Hepatocyte (in vitro differentiated cells): ENCODE results near the gene PGLYRP4. TPM values are rescaled to one million over a fixed set of nuclear protein-coding genes. Genes with fewer than 3 reads are reported as not detected.

Experiments
- DNase-seq: peaks from one replicate; pipeline ENCODE4 v3.0.0-alpha.2; 2016; ENCODE audit warnings: low spot score
- H2AFZ ChIP-seq: fragments of 200-600 bp; sonication (generic); 2 replicates; pipeline ENCODE4 v1.6.0; 2016; ENCODE audit warnings: antibody characterized with exemption, mild to moderate bottlenecking
- H3K27ac ChIP-seq: fragments of 200-600 bp; sonication (generic); 2 replicates; pipeline ENCODE4 v1.5.1; 2016; ENCODE audit warnings: mild to moderate bottlenecking
- H3K27me3 ChIP-seq: fragments of 200-600 bp; sonication (generic); 2 replicates; pipeline ENCODE4 v1.6.1; 2016
- H3K36me3 ChIP-seq: fragments of 200-600 bp; sonication (generic); replicated peaks from 2 replicates; pipeline ENCODE4 v1.5.1; 2016; ENCODE audit warnings: low read depth; ENCODE audit not compliant: insufficient read depth
- H3K4me1 ChIP-seq: fragments of 200-600 bp; sonication (generic); 2 replicates; pipeline ENCODE4 v1.5.1; 2016; ENCODE audit warnings: mild to moderate bottlenecking, moderate library complexity; ENCODE audit not compliant: insufficient read depth
- H3K4me2 ChIP-seq: fragments of 200-600 bp; sonication (generic); 2 replicates; pipeline ENCODE4 v1.6.0; 2016
- H3K4me3 ChIP-seq: fragments of 200-600 bp; sonication (generic); 2 replicates; pipeline ENCODE4 v1.5.1; 2016; ENCODE audit warnings: mild to moderate bottlenecking
- H3K79me2 ChIP-seq: fragments of 200-600 bp; sonication (generic); 2 replicates; pipeline ENCODE4 v1.6.0; 2017; ENCODE audit warnings: mild to moderate bottlenecking
- H3K9me2 ChIP-seq: fragments of 200-600 bp; sonication (generic); replicated peaks from 2 replicates; pipeline ENCODE4 v1.6.0; 2017; ENCODE audit warnings: mild to moderate bottlenecking; ENCODE audit not compliant: insufficient read depth
- H3K9me3 ChIP-seq: fragments of 200-600 bp; sonication (generic); 2 replicates; pipeline ENCODE4 v1.5.1; 2016; ENCODE audit warnings: low read depth, mild to moderate bottlenecking
- H4K20me1 ChIP-seq: fragments of 200-600 bp; sonication (generic); 2 replicates; pipeline ENCODE4 v1.6.0; 2016; ENCODE audit warnings: mild to moderate bottlenecking; ENCODE audit not compliant: insufficient read depth, poor library complexity, severe bottlenecking
- EZH2 ChIP-seq: fragments of 200-600 bp; sonication (generic); IDR thresholded peaks from 2 replicates; pipeline ENCODE4 v1.6.1; 2016; ENCODE audit warnings: antibody characterized with exemption, mild to moderate bottlenecking, borderline replicate concordance
- EZH2phosphoT487 ChIP-seq: fragments of 200-600 bp; sonication (generic); IDR thresholded peaks from one replicate; pipeline ENCODE4 v1.6.1; 2018; ENCODE audit warnings: antibody characterized with exemption, mild to moderate bottlenecking, low read depth, moderate library complexity; ENCODE audit not compliant: unreplicated experiment, severe bottlenecking
- WGBS: methylation state at CpG from one replicate; pipeline ENCODE4 v1.1.6; 2016; ENCODE audit warnings: low lambda C conversion rate; ENCODE audit errors: missing lambda C conversion rate; 5-methylcytosine and 5-hydroxymethylcytosine counted together
- polyA plus RNA-seq: library from polyadenylated mRNA; unstranded; fragments of >200 nt; fragmentation: Nextera tagmentation; extraction: Ambion mirVana; gene quantifications from 2 replicates; pipeline ENCODE4 v1.2.1, GENCODE V29; 2016
- total RNA-seq: library from RNA; depleted of rRNA; stranded (reverse); fragments of >200 nt; gene quantifications from 2 replicates; pipeline ENCODE4 v1.2.3, GENCODE V29; 2014
- TF ChIP-seq, protein P1 (sequence below): fragments of 200-600 bp; sonication (generic); IDR thresholded peaks from 2 replicates; pipeline ENCODE4 v1.5.1; 2016; ENCODE audit warnings: antibody characterized with exemption, mild to moderate bottlenecking; ENCODE audit not compliant: poor library complexity

Gene PGLYRP4
- total and polyA plus RNA-seq, 2 experiments from 2014 or later: not detected

DNA sequence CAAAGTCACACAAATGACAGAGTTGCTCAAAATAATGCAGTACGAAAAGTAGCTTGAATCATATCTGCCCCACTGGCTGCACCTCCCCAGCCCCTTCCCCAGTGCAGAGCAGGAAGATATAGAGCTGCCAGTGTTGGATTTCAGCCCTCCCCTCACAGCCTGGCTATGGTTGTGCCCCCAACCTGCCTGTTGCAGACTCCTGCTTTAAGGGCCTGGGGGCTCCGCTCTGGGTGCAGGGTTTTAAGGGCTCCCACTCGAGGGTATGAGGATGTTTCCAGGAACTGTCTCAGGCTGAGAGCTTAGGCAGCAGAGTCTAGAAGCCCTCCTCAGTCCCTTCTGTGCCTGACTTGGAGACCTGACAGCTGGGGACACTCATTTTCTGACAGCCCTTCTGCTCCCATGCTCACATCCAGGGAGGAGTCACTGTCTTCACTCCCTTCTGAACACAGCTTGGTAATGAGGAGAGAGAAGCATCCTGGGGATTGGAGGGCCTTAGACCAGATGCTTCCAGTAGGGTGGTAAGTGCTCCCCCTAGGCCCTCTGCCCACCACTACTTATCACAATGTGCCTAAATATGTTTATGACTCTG is 13.6 kb upstream of the PGLYRP4 start:
- no peaks in the 10 kb centered on the region for H3K9me3 ChIP-seq
- TF ChIP-seq EZH2phosphoT487 (no peak), EZH2 (no peak)
- H3K4me3 ChIP-seq: no peak overlapping the region
- 82% methylated on average over 3 of the region's 3 CpGs for WGBS
- no peak overlapping the region for H3K4me2 ChIP-seq
- H3K4me1 ChIP-seq: no peaks in the 10 kb centered on the region
- H3K9me2 ChIP-seq: no peaks in the 10 kb centered on the region
- H3K79me2 ChIP-seq: no peaks in the 10 kb centered on the region
- no peak for DNase-seq
- no peak overlapping the region for H3K27ac ChIP-seq
- no peak overlapping the region for H2AFZ ChIP-seq
- H3K27me3 ChIP-seq: peaks cover 4% of the 10 kb centered on the region
- no peaks in the 10 kb centered on the region for H4K20me1 ChIP-seq
- H3K36me3 ChIP-seq: no peaks in the 10 kb centered on the region

DNA sequence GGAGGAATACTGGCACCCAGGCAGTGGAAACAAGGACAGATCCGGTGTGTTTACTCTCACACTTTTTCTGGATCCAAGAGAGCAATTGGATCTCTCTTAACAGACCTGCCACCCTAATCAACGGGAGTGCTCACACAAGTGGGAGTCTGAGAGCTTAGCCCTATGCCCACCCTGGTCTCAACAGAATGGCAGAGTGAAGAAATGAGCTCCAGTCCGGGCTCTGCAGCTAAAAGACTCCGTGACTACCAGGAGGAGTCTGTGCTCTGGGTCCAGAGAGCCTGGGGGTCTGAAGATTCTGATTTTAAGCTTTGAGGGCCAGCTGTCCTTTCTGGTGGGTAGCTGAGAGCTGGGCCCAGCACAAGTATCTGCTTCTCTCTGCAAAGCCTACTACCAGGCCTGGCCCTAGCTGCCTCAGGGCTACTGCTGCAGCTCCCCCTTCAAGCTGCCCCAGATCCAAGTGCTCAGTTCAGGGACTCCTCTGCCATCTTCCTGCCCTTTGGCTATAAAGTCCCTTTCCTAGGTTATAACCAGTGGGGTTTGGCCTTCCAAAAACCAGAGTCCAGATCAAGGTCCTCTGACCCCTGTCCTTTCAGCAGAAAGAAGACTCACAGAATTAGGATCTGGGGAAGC is 13.0 kb upstream of the PGLYRP4 start:
- no peak overlapping the region for H3K4me3 ChIP-seq
- no peak overlapping the region for H2AFZ ChIP-seq
- no peaks in the 10 kb centered on the region for H3K79me2 ChIP-seq
- TF ChIP-seq EZH2phosphoT487: no peak
- TF ChIP-seq EZH2: no peak
- TF ChIP-seq, protein P1, sequence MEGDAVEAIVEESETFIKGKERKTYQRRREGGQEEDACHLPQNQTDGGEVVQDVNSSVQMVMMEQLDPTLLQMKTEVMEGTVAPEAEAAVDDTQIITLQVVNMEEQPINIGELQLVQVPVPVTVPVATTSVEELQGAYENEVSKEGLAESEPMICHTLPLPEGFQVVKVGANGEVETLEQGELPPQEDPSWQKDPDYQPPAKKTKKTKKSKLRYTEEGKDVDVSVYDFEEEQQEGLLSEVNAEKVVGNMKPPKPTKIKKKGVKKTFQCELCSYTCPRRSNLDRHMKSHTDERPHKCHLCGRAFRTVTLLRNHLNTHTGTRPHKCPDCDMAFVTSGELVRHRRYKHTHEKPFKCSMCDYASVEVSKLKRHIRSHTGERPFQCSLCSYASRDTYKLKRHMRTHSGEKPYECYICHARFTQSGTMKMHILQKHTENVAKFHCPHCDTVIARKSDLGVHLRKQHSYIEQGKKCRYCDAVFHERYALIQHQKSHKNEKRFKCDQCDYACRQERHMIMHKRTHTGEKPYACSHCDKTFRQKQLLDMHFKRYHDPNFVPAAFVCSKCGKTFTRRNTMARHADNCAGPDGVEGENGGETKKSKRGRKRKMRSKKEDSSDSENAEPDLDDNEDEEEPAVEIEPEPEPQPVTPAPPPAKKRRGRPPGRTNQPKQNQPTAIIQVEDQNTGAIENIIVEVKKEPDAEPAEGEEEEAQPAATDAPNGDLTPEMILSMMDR: no peak
- H4K20me1 ChIP-seq: no peaks in the 10 kb centered on the region
- H3K36me3 ChIP-seq: no peaks in the 10 kb centered on the region
- no peaks in the 10 kb centered on the region for H3K4me1 ChIP-seq
- H3K9me3 ChIP-seq: no peaks in the 10 kb centered on the region
- WGBS: 82% methylated on average over 4 of the region's 4 CpGs
- no peak overlapping the region for H3K27ac ChIP-seq
- DNase-seq: no peak
- no peak overlapping the region for H3K4me2 ChIP-seq
- H3K27me3 ChIP-seq: peaks cover 4% of the 10 kb centered on the region
- no peaks in the 10 kb centered on the region for H3K9me2 ChIP-seq

DNA sequence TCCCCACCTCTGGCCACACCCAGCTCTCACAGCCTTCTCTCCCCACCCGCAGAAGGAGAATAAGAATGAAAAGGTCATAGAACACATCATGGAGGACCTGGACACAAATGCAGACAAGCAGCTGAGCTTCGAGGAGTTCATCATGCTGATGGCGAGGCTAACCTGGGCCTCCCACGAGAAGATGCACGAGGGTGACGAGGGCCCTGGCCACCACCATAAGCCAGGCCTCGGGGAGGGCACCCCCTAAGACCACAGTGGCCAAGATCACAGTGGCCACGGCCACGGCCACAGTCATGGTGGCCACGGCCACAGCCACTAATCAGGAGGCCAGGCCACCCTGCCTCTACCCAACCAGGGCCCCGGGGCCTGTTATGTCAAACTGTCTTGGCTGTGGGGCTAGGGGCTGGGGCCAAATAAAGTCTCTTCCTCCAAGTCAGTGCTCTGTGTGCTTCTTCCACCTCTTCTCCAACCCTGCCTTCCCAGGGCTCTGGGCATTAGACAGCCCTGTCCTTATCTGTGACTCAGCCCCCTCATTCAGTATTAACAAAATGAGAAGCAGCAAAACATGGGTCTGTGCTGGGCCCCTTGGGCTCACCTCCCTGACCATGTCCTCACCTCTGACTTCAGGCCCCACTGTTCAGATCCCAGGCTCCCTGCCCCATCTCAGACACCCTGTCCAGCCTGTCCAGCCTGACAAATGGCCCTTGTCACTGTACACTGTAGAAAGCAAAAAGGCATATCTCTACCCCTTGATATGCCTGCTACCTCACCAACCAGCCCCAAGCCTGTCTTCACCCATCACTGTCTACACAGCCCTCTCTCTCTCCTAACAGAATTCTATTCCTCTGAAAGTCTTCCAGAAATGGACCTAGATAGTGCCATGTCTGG is 12.2 kb upstream of the PGLYRP4 start:
- no peak overlapping the region for H3K4me3 ChIP-seq
- H3K9me2 ChIP-seq: no peaks in the 10 kb centered on the region
- no peaks in the 10 kb centered on the region for H3K36me3 ChIP-seq
- H3K4me1 ChIP-seq: no peaks in the 10 kb centered on the region
- no peaks in the 10 kb centered on the region for H3K9me3 ChIP-seq
- TF ChIP-seq EZH2phosphoT487 (no peak), EZH2 (no peak)
- TF ChIP-seq, protein P1: no peak
- WGBS: 81% methylated on average over 11 of the region's 11 CpGs
- H3K27me3 ChIP-seq: peaks cover 4% of the 10 kb centered on the region
- H3K79me2 ChIP-seq: no peaks in the 10 kb centered on the region
- no peak overlapping the region for H3K4me2 ChIP-seq
- H4K20me1 ChIP-seq: no peaks in the 10 kb centered on the region
- DNase-seq: no peak
- no peak overlapping the region for H3K27ac ChIP-seq
- H2AFZ ChIP-seq: no peak overlapping the region
